GM12878 (cell line): ENCODE data around the gene KRTAP9-9. TPM values are rescaled to one million over a fixed set of nuclear protein-coding genes. Genes with fewer than 3 reads are reported as not detected.

Experiments
- ATAC-seq: fragments of 200-7000 bp; cut with Tn5 transposase; 3 replicates; pipeline ENCODE4 v1.9.1; 2020; ENCODE audit warnings: mild to moderate bottlenecking, moderate library complexity
- BruUV-seq: library from RNA; stranded (reverse); fragments of 400-500 nt; replicated peaks from 2 replicates; lab custom pipeline; 2021; lab: Mats Ljungman, UMichigan
- CTCF ChIA-PET: fragments of 300-600 bp; sonication (Branson Sonifier 250); formaldehyde crosslinking; extraction: SDS; loops from one replicate; lab custom pipeline; 2021; ENCODE audit warnings: inconsistent platforms; lab: Yijun Ruan, JAX
- POLR2A ChIA-PET: fragments of 350-600 bp; formaldehyde crosslinking; extraction: SDS; loops from one replicate; lab custom pipeline; 2021; ENCODE audit warnings: inconsistent platforms; lab: Charles Lee
- RAD21 ChIA-PET: fragments of 300-600 bp; sonication (Branson Sonifier 250); formaldehyde crosslinking; loops from one replicate; lab custom pipeline; 2023; ENCODE audit warnings: antibody characterized with exemption; ENCODE audit not compliant: unreplicated experiment; lab: Charles Lee
- SMC1A ChIA-PET: fragments of 300-600 bp; sonication (Branson Sonifier 250); formaldehyde crosslinking; loops from one replicate; lab custom pipeline; 2023; ENCODE audit not compliant: unreplicated experiment, uncharacterized antibody; lab: Charles Lee
- DNase-seq: peaks from one replicate; pipeline ENCODE4 v3.0.0-alpha.2; 2011; ENCODE audit warnings: low read depth, low spot score
- FAIRE-seq: peaks from 3 replicates; lab custom pipeline; 2011; peaks lifted over from hg19 to GRCh38; lab: Jason Lieb, UNC
- H2AFZ ChIP-seq: 2 replicates; pipeline ENCODE4 v1.6.0; 2011; ENCODE audit warnings: low read depth, low read length, control low read depth; ENCODE audit not compliant: control insufficient read depth
- H3K27ac ChIP-seq: 2 replicates; pipeline ENCODE4 v1.5.1; 2011; ENCODE audit warnings: control low read depth; ENCODE audit not compliant: control insufficient read depth, insufficient read depth
- H3K27me3 ChIP-seq, 2 experiments: replicated peaks in 1 of 2; 2 replicates each; pipeline versions ENCODE4 v1.6.0 to v1.6.1; 2011; ENCODE audit warnings: low read length in 1 of 2; ENCODE audit not compliant: control insufficient read depth in 2 of 2, insufficient read depth in 2 of 2
- H3K36me3 ChIP-seq, 2 experiments: 2 replicates each; pipeline ENCODE4 v1.5.1; 2011; ENCODE audit warnings: low read length in 1 of 2; ENCODE audit not compliant: control insufficient read depth in 2 of 2, insufficient read depth in 2 of 2
- H3K4me1 ChIP-seq: 2 replicates; pipeline ENCODE4 v1.6.1; 2011; ENCODE audit warnings: mild to moderate bottlenecking, low read length, moderate library complexity, mixed read lengths; ENCODE audit not compliant: control insufficient read depth, insufficient read depth
- H3K4me2 ChIP-seq: 2 replicates; pipeline ENCODE4 v1.6.0; 2011; ENCODE audit warnings: control low read depth; ENCODE audit not compliant: control insufficient read depth, insufficient read depth
- H3K4me3 ChIP-seq: fragments of 200-600 bp; sonication (generic); 2 replicates; pipeline ENCODE4 v1.5.1; 2016
- H3K79me2 ChIP-seq: 2 replicates; pipeline ENCODE4 v1.6.0; 2011; ENCODE audit warnings: low read length; ENCODE audit not compliant: control insufficient read depth, insufficient read depth
- H3K9ac ChIP-seq: 2 replicates; pipeline ENCODE4 v1.8.0; 2011; ENCODE audit warnings: low read length, control low read depth, mixed read lengths; ENCODE audit not compliant: control insufficient read depth, insufficient read depth
- H3K9me3 ChIP-seq: replicated peaks from 3 replicates; pipeline ENCODE4 v1.5.1; 2011; ENCODE audit warnings: mild to moderate bottlenecking, low read length; ENCODE audit not compliant: control insufficient read depth, insufficient read depth
- H4K20me1 ChIP-seq: 2 replicates; pipeline ENCODE4 v1.6.0; 2011; ENCODE audit not compliant: control insufficient read depth, insufficient read depth
- BMI1 ChIP-seq: fragments of 450-650 bp; IDR thresholded peaks from 2 replicates; pipeline ENCODE4 v1.6.1; 2016; ENCODE audit warnings: mild to moderate bottlenecking, moderate library complexity, borderline replicate concordance
- EGR1 ChIP-seq, 2 experiments: IDR thresholded peaks; 1 replicate in 1 of 2; 2 replicates in 1 of 2; pipeline ENCODE4 v1.6.1; 2011 to 2012; ENCODE audit warnings: low read depth in 2 of 2, low read length in 2 of 2, borderline replicate concordance in 1 of 2, mild to moderate bottlenecking in 1 of 2, moderate library complexity in 1 of 2
- ESRRA ChIP-seq: IDR thresholded peaks from 2 replicates; pipeline ENCODE4 v1.6.1; 2012; ENCODE audit warnings: mild to moderate bottlenecking, low read length, improper control_type of control experiment
- GATAD2B ChIP-seq: fragments of 450-650 bp; conservative IDR thresholded peaks from 2 replicates; pipeline ENCODE4 v1.6.1; 2017; ENCODE audit warnings: low read depth, mild to moderate bottlenecking, moderate library complexity
- HDGF ChIP-seq: fragments of 450-650 bp; IDR thresholded peaks from 2 replicates; pipeline ENCODE4 v1.6.1; 2016; ENCODE audit warnings: antibody characterized with exemption
- IKZF2 ChIP-seq, 2 experiments: fragments of 450-650 bp; IDR thresholded peaks; 2 replicates each; pipeline ENCODE4 v1.6.1; 2017; ENCODE audit warnings: mild to moderate bottlenecking in 2 of 2, moderate library complexity in 2 of 2
- IRF3 ChIP-seq: fragments of 450-650 bp; IDR thresholded peaks from 2 replicates; pipeline ENCODE4 v1.6.1; 2014; ENCODE audit warnings: mild to moderate bottlenecking
- MEF2B ChIP-seq: fragments of 450-650 bp; IDR thresholded peaks from 2 replicates; pipeline ENCODE4 v1.6.1; 2018; ENCODE audit warnings: mild to moderate bottlenecking, moderate library complexity; ENCODE audit not compliant: partially characterized antibody, poor library complexity, severe bottlenecking
- SP1 ChIP-seq: IDR thresholded peaks from one replicate; pipeline ENCODE4 v1.6.1; 2011; ENCODE audit warnings: low read depth, low read length
- STAT3 ChIP-seq: IDR thresholded peaks from 2 replicates; pipeline ENCODE4 v1.6.1; 2011; ENCODE audit warnings: low read depth, low read length, improper control_type of control experiment
- ZNF217 ChIP-seq: fragments of 450-650 bp; IDR thresholded peaks from 2 replicates; pipeline ENCODE4 v1.6.1; 2017; ENCODE audit warnings: antibody characterized with exemption, mild to moderate bottlenecking
- ZNF592 ChIP-seq: fragments of 450-650 bp; IDR thresholded peaks from 2 replicates; pipeline ENCODE4 v1.6.1; 2017; ENCODE audit warnings: mild to moderate bottlenecking, moderate library complexity
- ZZZ3 ChIP-seq: IDR thresholded peaks from 2 replicates; pipeline ENCODE4 v1.6.1; 2011; ENCODE audit warnings: low read depth; ENCODE audit not compliant: control insufficient read depth, insufficient read length
- WGBS: methylation state at CpG from one replicate; pipeline ENCODE4 v1.1.6; 2016; ENCODE audit warnings: low lambda C conversion rate; ENCODE audit not compliant: insufficient replicate concordance, insufficient coverage; ENCODE audit errors: missing lambda C conversion rate; 5-methylcytosine and 5-hydroxymethylcytosine counted together
- in situ Hi-C: fragments of 300-500 bp; cut with MboI; formaldehyde crosslinking; loops from 9 replicates; pipeline ENCODE4 v1.14.3; 2018; ENCODE audit warnings: mixed read lengths
- intact Hi-C: fragments of 100-400 bp; cut with micrococcal nuclease; formaldehyde crosslinking; loops from one replicate; pipeline ENCODE4 v1.14.2; 2022; ENCODE audit not compliant: unreplicated experiment
- polyA plus RNA-seq, 11 experiments: library from polyadenylated mRNA; depleted of rRNA in 4 of 11; unstranded in 6 of 11; stranded (reverse) in 5 of 11; fragments of >200 nt; fragmentation: Nextera tagmentation in 4 of 11; fragmentation: Illumina TruSeq in 1 of 11; extraction: Ambion mirVana in 4 of 11; extraction: Trizol in 1 of 11; gene quantifications; 1 replicate in 1 of 11; 2 replicates in 10 of 11; pipeline versions ENCODE4 v1.2.1 to v1.2.3, GENCODE V29; 2011 to 2016; ENCODE audit warnings: inconsistent platforms in 2 of 11, missing spikeins in 2 of 11, low read depth in 1 of 11
- total RNA-seq, 4 experiments: library from RNA; depleted of rRNA in 3 of 4; stranded (reverse); fragments of >200 nt in 3 of 4; fragmentation: Illumina TruSeq in 1 of 4; extraction: Trizol in 1 of 4; gene quantifications; 2 replicates each; pipeline versions ENCODE4 v1.2.1 to v1.2.3, GENCODE V29; 2013 to 2021

Gene KRTAP9-9
- total and polyA plus RNA-seq, 10 of the 15 experiments (the other 5 are each of a cell fraction or from before 2014, with no cell fraction given), result not detected

- TF ChIP-seq IRF3 (no peak), MEF2B (no peak), ZNF217 (no peak), STAT3 (no peak)
- TF ChIP-seq, all 136 proteins: peak for 0
Observed at GRCh38 chr17:41301204-41301790, 46.1 kb downstream of the KRTAP9-9 start (continued).

GRCh38 chr17:41301916-41302901 lies 47.0 kb downstream of the KRTAP9-9 start, which contains the start of gene KRTAP29-1:
KRTAP29-1 (minus strand) TSS chr17:41302851; CDS start chr17:41302851, 0 bp downstream.
- ChIA-PET POLR2A (no interaction called here), RAD21 (no interaction called here), CTCF (no interaction called here), SMC1A (no interaction called here)
- in situ Hi-C loops, result no loop called here
- Histone ChIP-seq H3K4me3 (no peak within 1 kb of the TSS), H3K36me3 (no peaks in the 10 kb centered on the region), H3K9ac (no peak within 1 kb of the TSS), H3K79me2 (no peaks in the 10 kb centered on the region), H3K27me3 (peaks cover 0 to 2% of the 10 kb centered on the region in 2 experiments; a peak in 1 of 4 replicates), H2AFZ (no peak within 1 kb of the TSS), H3K4me1 (no peaks in the 10 kb centered on the region), H4K20me1 (no peaks in the 10 kb centered on the region), H3K4me2 (no peak within 1 kb of the TSS), H3K27ac (no peak within 1 kb of the TSS), H3K9me3 (no peaks in the 10 kb centered on the region; the same call in 2 of the 3 replicates)
- ATAC-seq (no peak), DNase-seq (no peak), FAIRE-seq (no peak)
- intact Hi-C loops, result no loop called here
- BruUV-seq, result no TSS peak
- TF ChIP-seq EGR1 (IDR thresholded peaks at IDR 0.05; ENCODE audit: borderline replicate concordance in 1 of 2, low read depth in 2 of 2, low read length in 2 of 2) (no peak), BMI1 (no peak), HDGF (no peak), IKZF2 (IDR thresholded peaks at IDR 0.05) (no peak), ZZZ3 (no peak), ZNF592 (no peak), ESRRA (no peak), GATAD2B (no peak), SP1 (no peak)
- WGBS, result 12% methylated on average over 11 of the region's 11 CpGs
